NCI-H2107 treated with DMSO at 0.1 percent for 48 hours (cell line): ENCODE data around the gene TTC7B.
A peak's percentile ranks its signal among the peaks of the same experiment; 100 is the strongest.

Experiments
- DNase-seq: peaks from one replicate; lab custom pipeline; 2025; ENCODE audit not compliant: unreplicated experiment; lab: John Stamatoyannopoulos, UW

The TTC7B gene

DNA sequence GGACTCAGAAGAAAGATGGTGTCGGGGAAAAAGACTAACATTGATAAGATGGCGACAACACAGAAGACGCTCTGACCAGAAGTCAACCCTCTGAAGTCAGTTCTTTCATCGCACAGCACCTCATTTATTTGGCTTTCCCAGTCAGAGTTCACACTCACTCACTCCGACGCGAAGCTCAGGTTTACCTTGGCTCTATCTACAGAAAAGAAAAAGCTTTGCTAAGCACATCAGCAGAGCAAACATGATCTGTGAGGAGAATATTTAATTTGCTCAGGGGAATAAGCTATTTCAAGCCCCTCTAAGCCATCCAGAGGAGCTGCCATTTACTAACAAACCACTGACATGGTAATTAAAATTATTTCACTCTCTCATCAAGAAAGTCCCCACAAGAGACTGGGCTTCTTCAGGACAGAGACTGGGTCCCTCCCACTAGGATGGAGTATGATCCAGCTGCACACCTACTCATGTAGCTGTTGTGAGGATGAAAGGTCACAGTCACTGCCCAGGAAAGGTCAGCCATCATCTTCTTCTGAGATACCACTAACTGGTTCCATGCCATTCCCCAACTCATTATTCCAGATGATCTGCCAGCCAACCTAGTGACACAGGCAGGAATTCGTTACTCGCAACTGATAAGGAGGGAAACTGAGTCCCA lies 111.4 kb downstream of the TTC7B start:
- DNase-seq: no peak

GRCh38 chr14:90703841-90704737 lies 112.1 kb downstream of the TTC7B start:
- DNase-seq: no peak

DNA sequence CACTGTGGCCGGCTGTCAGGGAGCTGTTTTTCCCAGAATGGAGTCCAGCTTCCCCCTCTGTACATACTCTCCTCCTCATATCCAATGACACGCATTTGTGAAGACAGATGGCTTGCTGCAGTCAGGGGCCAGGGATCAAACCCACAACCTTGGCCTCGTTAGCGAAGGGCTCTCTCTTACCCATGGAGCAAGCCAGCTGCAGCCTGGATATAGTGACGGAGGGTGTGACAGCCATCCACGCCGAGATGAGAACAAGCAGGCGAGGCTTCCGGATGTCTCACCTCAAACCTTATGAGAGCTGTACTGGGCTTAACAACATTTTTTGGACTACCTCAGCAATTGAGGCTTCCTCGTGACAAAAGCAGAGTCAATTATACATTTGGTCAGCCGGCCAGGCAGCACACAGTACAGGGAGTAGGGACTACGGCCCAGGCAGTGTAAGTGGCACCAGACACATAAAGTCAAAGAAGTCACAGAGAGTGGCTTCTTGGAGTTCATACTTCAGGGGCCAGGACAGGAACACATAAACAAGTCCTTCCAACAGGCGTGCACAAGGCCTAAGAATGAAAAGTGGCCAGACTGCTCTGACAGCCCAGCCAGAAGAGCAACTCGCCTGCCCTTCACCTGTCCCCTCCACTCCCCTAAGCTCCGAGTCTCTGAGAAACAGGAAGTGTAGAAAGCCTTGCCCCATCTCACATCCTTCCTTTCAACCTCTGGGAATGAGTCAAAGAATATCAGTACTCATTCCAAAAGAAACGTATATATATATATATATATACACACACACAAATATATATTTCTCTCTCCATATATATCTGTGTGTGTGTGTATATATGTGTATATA lies 115.1 kb downstream of the TTC7B start:
- no peak for DNase-seq

GRCh38 chr14:90699016-90699415 lies 117.2 kb downstream of the TTC7B start:
- no peak for DNase-seq

DNA sequence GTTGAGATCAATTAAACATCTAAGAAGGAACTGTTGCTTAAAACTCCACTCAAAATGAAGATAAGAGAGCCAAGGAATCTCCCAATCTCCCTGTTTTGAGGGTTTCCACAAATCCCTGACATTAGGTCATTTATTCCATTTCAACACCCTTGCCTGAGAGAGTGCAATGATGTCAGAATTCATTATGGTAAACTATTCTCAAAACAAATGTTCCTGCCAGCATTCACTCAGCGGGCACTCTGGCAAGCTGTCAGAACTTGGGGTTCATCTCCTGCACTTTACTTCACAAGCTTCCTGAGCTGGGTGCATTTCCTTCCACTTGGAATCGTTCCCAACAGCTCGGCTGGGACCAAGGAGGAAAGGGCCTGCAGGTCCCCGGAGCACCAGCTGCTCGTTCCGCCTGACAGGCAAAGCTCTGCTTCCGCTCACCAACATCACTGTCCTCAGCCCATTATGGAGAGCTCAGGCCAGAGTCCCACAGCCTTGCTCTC lies 117.8 kb downstream of the TTC7B start:
- peak; percentile 70 for DNase-seq

- peak; percentile 91 for DNase-seq
Measured at GRCh38 chr14:90697577-90698206, 118.5 kb downstream of the TTC7B start.

GRCh38 chr14:90697132-90697531 lies 119.1 kb downstream of the TTC7B start:
- peak; percentile 81 for DNase-seq

DNA sequence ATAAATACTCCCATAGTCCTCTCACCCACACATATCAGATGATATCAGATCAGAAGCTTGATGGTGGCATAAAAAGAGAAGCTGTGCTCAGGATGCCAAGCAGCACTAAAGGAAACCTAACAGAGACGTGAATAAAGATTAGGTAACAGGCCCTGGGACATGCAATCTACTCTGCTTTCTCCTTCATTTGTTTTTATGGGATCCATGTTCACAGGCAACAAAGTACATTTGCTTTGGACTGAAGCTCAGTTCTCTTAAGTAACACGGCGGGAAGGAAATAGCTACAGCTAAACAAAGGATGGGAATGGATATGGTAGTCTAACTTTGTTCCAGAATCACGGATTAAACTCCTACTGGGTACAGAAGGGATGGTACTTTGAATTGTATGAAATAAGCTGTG lies 119.5 kb downstream of the TTC7B start:
- DNase-seq: peak; percentile 55

GRCh38 chr14:90695997-90696660 lies 120.1 kb downstream of the TTC7B start:
- DNase-seq: peak; percentile 55

GRCh38 chr14:90693413-90693812 lies 122.8 kb downstream of the TTC7B start:
- DNase-seq: peak; percentile 97

DNA sequence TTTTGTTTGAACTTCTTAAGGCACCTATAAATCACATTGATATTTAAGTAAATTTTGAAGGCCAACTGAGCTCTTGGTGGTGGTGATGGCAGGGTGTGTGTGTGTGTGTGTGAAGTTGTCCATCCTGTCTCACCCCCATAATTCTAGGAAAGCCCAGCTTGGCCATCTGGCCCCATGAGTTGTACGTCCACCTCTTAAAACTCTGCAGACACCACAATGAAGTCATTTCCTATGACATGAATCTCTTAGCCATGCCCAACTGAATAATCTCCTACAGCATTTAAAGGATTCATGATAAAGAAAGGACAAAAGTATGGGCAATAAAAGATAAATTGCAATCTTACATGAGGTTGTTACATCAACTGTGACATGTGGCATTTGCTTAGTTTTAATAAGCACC lies 123.4 kb downstream of the TTC7B start:
- DNase-seq: no peak

DNA sequence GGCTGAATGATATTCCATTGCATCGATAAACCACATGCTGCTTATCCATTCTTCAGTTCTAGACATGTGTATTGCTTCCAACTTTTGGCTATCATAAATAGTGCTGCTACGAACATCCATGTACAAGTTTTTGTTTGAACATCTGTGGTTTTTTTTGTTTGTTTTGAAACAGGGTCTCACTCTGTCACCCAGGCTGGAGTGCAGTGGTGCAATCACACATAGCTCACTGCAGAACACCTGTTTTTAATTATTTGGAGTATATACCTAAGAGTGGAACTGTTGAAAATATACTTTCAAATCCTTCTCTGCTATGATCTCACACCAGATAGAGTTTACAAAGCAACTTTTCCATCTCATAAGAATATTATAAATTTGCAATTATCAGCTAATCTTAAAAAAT lies 124.2 kb downstream of the TTC7B start:
- DNase-seq: peak; percentile 42

GRCh38 chr14:90691627-90692026 lies 124.6 kb downstream of the TTC7B start:
- no peak for DNase-seq

- DNase-seq: no peak
Measured at GRCh38 chr14:90687680-90688079, 128.6 kb downstream of the TTC7B start.

DNA sequence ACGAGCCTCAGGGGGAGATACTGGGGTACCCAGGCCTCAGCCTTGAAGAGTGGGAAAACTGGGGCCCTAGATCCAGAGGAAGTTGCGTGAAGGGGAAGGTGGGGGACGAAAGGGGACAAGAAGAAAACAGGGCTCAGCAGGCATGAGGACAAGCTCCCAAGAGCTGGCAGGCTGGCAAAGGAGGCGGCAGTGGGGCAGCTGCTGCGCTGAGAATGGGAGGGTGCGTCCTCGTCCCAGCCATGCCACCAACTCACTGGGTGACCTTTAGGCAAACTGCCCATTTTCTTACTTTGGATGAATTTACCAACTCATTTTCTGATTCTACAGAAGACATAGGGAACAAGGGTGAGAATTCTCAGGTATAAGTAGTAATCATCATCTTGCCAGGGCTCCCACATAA lies 133.6 kb downstream of the TTC7B start:
- DNase-seq: no peak

GRCh38 chr14:90681929-90682328 lies 134.3 kb downstream of the TTC7B start:
- no peak for DNase-seq

DNA sequence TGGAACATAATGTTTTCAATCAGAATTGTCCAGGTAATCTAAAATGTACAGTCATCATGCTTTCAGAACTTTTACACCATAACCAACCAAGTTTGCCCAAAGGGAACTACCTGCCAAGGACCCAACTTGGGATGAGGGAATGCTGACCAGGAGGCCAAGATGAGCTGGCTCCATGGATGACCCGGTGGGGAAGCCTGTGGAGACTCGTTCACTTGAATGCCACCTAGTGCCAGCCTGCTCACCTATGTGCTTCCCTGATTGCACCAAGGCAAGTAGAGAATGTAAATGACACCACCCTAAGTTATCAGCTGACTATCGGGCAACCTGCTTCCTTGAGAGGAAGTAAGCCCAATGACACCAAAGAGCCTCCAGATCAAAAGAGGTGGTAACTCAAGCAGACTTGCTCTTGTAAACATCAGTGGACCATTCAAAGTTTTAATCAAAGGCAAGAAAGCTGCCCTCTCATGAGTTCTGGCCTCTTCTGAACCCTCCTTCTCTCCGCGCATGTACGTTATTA lies 137.3 kb downstream of the TTC7B start:
- DNase-seq: no peak

DNA sequence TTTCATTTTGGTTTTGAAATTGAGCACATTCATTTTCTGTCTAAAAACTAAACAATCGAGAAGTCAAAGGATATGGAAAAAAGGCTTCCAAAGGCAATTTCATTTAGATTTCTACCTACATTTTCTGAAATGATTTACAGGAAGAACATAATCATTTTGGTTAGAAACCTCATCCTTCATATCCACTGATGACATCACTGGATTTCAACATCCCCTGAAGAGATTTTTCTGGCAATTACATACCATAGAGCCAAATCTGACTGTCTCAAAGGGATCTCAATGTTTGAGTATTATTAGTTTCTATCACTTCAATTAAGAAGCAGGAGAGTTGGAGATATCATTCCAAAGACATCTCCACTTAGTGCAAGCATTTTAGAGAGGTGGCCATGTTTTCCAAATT lies 137.8 kb downstream of the TTC7B start:
- DNase-seq: no peak

- DNase-seq: no peak
Measured at GRCh38 chr14:90677484-90678050, 138.7 kb downstream of the TTC7B start.

DNA sequence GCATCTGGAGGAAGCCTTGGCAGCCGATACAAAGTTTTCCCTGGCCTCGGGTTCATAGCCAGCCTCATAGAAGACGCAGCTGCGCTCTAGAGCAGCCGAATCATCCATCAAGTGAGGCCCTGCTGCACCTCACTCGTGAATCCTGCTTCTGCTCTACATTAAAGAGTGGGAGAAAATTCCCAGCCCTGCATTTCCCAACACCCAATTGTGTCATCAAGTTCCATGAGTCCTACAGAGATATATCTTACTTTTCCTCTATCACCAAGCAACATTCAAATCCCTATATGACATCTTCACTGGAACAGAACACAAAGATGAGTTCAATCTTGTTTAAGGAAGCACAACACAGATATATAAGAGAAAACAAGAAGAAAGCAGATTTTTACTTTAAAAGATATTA lies 139.3 kb downstream of the TTC7B start:
- no peak for DNase-seq
